ENCODE measurements around the gene TMA7B.

DNA sequence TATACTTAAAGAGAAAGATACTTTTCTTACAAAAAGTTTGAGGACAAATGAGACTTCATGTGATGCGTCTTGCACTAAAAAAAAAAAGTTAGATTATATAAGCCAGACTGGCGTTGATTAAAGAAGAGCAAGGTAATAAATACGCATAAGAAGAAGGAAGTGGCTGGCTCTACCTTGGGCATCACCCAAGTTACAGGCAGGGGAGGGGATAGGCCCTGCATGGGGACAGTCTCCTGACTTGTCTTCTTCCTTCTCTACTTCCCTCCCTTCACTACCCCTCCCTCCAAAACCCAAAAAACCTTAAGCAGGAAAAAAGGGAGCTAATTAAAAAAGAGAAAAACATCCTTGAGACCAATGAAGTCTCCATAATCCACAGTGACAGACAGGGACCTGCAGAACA lies 22.3 kb upstream of the TMA7B start:
- TF ChIP-seq CTCF (IDR thresholded peaks at IDR 0.05) = no peak
- no peak for TF ChIP-seq POLR2A (IDR thresholded peaks at IDR 0.05)

Data from esophagus squamous epithelium (tissue), 4 donors.